NCI-H82 treated with DMSO at 0.1 percent for 48 hours (cell line): ENCODE measurements around the gene RAB15.

Experiments used
- DNase-seq: peaks from one replicate; lab custom pipeline; 2025; ENCODE audit not compliant: unreplicated experiment; lab: John Stamatoyannopoulos, UW

The RAB15 gene

DNA sequence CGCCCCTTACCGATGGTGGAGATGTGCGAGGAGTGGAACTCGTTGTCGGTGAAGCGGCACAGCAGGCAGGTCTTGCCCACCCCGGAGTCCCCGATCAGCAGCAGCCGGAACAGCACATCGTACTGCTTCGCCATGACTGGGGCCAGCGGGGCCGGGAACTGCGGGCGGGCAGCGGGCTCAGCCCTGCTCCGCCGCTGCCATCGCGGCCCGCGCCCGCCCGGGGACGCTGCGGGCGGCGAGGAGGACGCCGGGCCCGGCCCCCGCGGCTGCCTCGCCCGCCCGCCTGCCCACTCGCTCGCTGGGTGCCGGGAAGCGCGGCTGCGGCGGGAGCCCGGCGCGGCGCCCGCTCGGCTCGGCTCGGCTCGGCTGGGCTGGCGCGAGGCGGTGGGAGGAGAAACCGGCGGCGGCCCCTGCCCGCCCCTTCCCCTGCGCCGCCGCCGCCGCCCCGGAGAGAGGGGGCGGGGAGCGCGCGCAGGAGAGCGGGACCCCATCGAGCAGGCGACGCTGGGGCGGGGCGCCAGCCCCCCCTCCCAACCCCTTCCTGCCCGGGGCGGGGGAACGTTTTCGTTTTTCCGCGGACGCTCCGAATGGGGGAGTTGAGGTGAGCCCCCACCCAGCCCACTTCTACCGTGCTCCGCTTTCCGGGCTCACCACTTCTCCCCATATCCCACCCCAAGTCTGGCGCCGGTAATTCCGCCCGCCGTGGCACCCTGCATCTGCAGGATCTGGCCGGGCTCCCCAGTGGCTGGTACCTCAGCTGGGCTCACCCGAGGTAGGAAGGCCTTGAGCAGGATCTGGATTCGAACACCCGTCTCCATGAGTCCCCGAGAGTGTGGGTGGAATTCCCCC is at the start of gene RAB15:
Gene RAB15, minus strand, starts transcription at position 394 of the 849 bp plus-strand sequence. Its CDS starts 260 bp downstream, at position 134.
- DNase-seq, result no peak

DNA sequence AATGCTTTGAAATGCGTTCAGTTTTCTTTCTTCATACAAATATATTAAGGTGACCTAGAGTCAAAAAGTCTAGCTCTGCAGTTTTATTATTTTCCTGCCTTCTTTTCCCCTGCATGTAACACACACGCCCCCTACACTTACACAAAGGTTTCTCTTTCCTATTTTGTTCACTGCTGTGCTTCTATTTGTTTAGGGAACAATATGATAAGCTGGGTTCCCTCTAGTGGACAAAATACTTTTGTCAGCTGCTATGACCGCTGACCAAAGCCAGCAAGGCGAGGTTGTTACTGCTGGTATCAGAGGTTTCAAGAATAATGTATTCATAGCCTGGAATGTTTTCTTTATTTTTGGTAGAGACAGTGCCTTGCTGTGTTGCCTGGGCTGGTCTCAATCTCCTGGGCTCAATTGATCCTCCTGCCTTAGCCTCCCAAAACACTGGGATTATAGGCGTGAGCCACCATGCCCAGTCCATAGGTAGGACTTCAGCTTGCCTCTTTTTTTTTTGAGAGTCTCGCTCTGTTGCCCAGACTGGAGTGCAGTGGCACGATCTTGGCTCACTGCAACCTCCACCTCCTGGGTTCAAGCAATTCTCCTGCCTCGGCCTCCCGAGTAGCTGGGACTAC is 47.9 kb upstream of the RAB15 start:
- peak; percentile 8 for DNase-seq

DNA sequence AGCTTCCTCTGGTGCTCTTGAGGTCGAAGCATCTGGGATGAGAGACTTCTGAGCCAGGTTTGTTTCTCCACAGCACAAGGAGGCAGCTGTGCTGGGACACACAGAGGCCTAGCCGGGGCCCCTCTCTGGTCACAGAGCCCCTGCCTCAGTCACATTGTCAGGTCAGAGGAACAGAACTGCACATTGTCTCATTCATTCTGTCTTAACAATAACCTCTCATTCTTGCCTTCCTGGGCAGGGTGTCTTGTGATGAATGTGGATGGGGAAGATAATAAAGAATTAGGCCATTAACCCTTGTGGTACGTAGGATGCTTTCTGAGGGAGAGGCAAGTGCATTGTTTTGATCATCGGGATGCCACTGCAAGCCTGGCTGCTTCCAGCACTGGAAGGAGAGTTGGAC is 44.3 kb upstream of the RAB15 start:
- no peak for DNase-seq

DNA sequence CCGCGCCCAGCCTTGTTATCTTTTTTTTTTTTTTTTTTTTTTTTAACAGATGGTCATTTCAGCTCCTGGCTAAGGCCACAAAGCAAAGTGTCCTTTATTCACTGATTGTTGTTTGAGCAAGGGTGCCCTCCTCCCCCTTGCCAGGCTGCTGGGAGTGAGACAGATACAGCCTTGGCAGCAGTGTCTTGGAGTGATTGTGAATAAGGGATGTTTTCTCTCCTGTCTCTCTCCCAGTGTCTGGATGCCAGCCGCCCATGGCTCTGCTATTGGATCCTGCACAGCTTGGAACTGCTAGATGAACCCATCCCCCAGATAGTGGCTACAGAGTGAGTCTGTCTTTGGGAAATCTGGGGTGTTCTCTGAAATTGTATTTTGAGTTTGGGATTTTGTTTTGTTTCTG is 43.3 kb upstream of the RAB15 start:
- DNase-seq, result no peak

DNA sequence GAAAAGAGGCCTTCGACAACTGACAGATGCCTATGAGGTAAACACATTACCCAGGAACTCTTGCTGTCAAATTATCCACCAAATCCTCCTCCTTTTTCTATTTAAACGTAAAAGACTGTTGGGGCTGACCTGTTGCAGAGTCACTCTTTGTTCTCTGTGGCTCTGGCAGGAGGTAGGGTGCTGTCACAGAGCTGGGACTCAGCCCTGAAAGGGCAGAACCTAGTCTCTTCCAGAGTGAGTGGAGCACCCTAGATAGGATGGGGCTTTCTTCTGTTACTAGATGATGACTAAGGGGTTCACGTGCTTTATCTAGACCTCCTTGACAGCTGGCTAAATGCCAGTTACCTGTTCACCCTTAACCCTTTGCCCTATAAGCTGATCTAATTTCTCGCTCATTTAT is 40.2 kb upstream of the RAB15 start:
- no peak for DNase-seq

DNA sequence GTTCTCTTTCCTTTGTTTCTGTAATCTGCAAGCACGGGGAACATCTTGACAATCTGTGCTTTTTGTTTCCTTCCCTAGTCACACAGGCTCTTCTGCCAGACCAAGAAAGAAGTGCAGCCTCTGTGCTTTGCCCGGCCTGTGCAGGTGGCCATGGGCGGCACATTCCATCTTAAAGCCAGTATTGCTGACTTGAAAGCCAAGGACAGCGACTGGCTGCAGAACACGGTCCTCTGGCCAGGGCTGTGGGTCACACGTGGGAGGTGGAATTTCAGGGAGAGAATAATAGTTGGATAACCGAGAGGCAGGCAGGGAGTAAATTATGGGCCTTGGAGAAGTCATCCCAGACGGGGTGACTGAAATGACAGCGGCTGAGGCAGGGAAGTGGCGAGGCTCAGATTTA is 39.4 kb upstream of the RAB15 start:
- no peak for DNase-seq

DNA sequence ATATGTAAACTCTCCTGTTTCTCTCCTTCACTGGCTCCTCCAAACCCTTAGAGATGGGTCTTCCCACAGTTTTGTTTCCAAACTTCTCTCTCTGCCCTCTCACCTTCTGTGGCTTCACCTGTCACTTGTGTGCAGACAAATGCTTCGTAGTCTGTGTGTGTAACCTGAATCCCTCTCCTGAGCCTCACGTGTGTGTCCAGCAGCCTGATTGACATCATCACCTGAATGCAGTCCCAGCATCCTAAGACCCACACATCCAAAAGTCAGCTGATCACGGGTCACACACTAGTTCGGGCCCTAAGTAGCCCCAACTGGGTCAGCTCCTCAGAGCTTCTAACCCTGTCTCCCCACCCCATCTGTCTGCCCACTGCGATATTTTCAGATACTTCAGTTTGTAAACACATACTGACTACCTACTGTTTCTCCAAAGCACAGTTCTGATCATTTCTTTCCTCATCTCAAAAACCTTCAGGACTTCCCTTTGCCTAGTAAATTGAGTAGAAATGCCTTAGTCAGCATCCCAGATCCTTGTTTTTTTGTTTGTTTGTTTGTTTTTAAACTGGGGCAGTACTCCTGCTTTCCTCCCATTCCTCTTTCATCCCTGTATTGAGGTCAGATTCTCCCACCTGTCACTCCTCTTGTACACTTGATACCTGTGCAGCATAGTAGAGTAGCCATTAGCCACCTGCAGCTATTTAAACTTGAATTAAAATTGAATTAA is 38.2 kb upstream of the RAB15 start:
- no peak for DNase-seq

DNA sequence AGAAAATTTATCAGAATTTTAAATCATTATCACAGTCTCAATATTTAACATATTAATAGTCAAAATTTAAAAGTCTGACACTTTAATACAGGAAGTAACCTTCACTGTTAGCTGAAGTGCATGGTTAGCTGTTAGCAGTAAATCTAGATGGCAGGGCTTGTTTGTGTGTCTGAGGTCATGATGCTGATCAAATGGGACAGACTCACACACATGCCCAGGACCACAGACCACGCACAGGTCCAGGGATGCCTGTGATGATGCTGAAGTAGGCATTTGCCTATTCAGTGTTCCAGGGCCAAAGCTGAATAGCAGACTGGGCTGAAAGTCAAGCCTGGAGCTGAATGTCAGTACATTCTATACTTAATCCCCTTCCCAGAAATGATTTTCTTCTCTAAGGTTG is 35.1 kb upstream of the RAB15 start:
- no peak for DNase-seq

DNA sequence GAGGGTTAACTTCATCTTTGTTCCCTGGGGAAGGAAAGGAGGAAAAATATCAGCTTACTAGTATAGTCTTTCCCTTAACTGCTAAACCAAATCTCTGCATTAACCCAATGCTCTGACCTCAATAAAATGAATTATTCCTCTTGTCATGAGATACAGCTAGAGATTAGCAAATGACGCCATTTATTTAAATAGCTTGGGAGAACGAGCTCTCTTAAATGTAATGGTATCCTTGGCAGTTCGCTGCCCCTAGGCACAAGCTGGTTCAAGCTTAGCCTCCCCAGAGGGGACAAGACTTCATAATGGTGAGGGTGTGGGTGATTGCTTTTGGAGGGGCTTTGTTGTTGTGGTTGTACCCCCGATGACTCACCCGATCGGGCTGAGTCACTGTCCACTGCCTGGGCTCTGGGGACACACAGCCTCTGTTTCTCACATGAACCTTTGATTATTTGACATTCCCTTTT is 34.2 kb upstream of the RAB15 start:
- DNase-seq, result no peak

DNA sequence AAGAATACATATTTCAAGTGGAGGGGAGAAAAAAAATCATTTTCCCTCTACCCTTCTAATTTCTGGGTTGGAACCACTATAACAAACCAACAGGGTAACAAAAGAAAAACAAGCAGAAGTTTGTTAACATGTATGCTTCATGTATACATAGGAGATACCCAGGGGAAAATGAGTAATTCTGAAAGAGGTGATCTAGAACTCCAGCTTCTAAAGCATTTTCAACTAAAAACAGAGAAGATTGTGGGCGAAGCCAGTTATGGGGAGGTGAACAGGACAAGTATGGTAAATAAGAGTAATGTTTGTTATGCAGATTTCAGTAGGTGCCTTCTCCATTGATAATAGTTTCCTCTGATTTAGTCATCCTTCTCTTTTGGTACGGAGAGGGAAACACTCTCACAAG is 31.3 kb upstream of the RAB15 start:
- DNase-seq, result no peak

DNA sequence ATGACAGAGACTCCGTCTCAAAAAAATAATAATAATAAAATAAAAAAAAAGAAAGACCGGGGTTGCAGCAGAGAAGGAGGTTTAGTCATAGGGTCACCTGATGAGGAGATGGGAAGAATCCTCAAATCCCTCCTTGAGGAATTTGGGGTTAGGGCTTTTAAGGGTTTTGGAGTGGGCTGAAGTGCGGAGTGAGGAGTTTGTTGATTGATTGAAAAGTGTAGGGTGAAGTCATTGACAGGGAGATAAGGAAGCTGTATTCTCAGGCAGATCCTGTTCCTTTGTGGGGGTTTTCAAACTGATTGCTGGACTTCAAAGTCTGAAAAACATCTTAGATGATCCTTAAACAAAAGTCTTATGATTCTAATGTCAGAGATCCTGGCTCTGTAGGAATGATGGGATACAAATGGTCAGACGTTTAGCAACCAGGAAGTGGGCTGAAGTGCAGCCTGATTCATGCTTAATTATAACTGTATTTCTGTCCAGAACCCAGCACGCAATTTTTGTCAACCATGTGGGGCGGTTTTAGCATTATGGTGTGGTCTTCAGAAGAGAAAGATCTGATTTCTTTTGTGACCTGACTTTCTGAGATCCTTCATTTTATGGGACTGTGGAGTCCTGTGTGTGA is 30.6 kb upstream of the RAB15 start:
- no peak for DNase-seq

DNA sequence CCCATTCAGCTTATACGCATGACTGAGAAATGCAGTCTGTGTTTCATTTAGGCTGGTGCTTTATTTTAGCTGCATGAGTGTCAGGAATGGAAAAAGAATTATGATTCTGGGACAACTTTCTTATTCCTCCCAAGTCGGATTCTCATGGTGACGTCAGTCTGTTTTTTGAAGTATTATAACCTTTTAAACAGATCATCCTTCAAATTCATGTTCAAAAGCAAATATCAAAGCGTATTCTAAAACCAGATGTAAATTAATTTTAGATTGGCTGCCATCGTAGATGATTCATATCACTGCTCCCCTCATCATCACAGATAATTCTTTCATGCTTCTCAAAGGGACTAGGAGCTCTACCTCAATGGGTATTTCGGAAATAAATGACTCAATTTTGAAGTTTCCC is 29.6 kb upstream of the RAB15 start:
- DNase-seq, result no peak

DNA sequence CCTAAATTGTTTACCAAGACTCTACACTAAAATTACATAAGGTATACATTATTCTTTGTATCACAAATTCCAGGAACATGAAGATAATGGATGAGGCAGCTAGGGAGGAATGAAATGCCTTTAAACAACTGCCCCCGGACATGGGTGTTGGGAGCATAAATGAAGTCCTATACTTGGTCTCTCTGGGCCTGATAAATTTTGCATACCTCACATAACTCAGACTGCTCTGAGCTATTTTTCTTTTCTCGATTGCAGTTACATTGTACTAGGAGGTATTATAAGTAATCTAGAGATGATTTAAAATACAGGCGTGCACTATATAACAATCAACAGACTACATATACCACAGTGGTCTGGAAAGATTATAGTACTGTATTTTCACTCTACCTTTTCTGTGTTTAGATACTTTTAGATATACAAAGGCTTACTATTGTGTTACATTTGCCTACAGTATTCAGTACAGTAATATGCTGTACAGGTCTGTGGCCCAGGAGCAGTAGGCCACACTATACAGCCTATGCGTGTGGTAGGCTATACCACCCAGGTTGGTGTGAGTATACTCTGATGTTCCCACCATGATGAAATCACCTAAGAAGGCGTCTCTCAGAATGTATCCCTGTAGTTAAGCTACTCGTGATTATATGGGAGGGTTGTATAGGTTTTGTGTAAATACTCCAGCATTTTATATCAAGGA is 28.9 kb upstream of the RAB15 start:
- DNase-seq, result no peak

DNA sequence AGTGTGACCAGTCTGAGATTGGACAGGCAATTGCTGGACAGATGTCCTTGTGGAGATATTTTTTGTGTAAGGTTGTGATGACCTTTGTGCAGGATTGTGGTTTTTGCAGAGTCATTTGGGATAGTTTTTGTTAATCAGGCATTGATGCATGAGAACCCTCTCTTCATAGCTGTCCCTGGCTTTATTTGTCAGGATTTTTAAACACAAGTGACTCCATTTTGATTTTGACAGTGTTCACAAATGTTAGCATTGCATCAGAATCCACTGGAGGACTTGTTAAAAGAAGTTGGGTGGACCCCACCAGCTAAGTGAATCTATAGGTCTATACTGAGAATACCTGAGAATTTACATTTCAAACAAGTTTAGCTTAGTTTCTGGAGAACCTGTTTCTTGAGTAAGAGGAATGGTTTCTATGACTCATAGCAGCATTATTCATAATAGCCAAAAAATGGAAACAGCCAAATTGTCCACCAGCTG is 26.4 kb upstream of the RAB15 start:
- no peak for DNase-seq

DNA sequence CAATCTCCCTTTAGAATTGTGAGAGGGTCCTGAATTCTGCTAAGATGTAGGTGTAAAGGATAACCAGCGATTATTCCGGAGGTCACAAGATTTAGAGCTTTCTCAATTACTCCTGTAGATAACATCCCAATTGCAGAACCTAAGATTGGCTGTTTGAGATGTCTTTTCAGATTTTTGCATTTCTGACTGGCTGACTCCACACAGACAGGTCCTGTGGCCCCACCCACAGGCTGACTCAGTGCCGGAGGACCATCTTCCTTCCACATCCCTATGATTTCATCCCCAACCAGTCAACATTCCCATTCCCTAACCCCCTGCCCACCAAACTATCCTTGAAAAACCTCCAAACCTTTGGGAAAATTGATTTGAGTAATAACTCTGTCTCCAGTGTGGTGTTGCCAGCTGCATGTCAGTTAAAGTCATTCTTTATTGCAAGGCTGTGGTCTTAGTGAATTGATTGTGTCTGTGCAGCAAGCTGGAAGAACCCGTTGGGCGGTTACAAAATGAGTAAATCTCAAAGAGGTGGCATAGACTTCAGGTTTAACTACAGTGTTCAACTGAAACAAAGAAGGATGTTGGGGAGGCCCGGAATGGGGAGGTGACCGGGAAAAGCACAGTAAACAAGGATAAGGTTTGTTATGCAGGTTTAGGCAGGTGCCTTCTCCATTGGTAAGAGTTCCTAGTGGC is 25.1 kb upstream of the RAB15 start:
- DNase-seq, result no peak

DNA sequence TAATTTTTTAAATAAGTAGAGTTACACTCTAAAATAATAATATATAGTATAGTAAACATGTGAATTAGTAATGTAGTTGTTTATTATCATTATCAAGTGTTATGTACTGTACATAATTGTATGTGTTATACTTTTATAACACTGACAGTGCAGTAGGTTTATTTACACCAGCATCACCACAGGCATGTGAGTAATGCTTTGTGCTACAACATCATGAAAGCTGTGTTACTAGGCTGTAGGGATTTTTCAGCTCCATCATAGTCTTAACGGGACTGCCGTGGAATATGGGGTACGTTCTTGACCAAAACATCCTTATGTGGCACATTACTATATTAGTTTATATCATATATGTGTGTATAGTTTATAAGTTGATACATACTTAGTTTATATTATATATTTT is 23.2 kb upstream of the RAB15 start:
- no peak for DNase-seq

DNA sequence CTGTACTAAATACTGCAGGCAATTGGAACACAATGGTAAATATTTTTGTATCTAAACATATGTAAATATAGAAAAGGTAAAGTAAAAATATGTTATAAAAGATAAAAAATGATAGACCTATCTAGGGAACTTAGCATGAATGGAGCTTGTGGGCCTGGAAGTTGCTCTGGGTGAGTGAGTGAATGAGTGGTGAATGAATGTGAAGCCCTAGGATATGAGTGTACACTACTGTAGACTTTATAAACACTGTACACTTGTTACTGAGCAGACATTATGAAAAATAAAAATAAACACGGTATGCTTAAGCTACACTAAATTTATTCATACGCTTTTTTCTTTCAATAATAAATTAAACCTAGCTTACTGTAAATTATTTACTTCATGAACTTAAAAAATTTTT is 22.4 kb upstream of the RAB15 start:
- no peak for DNase-seq

DNA sequence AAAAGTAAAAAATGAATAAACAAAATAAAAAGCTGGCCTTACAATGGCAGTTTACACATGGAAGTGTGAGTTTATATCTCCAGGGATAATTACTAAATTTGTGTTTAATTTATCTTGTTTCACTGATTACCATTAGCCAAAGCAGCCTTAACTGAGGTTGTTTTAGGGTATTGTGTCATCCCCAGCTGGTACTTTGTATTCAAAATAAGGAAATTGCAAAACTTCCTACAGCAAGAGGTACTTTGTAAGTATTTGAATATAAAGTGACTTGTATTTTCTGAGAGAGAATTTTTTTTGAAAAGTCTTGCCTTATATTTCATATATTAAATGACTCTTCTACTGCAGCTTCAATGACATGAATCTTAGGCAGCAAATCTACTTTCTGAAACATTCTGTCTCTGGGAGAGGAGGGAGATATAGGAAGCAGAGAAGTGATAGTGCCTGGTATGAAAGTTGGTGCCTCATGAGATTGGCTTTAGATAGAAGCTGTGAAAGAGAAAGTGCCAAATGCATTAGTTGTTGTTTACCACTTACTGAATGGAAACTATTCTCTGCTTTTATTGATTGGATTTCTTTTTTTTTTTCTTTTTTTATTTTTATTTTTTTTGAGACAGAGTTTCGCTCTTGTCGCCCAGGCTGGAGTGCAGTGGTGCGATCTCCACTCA is 21.3 kb upstream of the RAB15 start:
- DNase-seq, result no peak

DNA sequence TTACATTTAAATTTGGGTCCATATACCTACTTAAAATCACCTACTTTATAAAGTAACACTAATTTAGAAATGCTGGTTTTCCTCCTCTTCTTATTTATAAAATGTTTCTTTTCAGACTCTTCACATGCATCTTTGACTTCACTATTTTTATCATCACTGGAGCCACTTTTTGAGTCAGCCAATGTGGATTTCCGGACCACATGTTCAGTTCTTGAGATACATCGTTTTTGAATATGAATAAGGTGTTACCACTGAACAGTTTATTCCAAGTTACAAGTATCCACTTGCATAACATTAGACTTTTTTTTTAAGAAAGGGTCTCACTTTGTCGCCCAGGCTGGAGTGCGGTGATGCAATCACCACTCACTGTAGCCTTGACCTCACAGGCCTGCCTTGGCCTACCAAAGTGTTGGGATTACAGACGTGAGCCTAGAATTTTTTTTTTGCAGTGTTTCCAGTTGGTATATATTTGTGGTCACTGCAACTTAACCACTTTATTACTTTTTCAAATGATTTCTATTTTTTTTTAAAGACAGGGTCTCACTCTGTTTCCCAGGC is 20.3 kb upstream of the RAB15 start:
- no peak for DNase-seq
